ENCODE measurements around the gene PADI1.

Gene PADI1

GRCh38 chr1:17204546-17205440 lies at the start of gene PADI1:
Gene PADI1, plus strand, starts transcription at chr1:17205128. Its CDS starts 90 bp downstream, at chr1:17205218.
- DNase-seq (ENCODE audit: low spot score): no peak

GRCh38 chr1:17155257-17155920 lies 49.5 kb upstream of the PADI1 start:
- DNase-seq (ENCODE audit: low spot score): no peak

- DNase-seq (ENCODE audit: low spot score): no peak
Observed at GRCh38 chr1:17156108-17156507, 48.8 kb upstream of the PADI1 start.

GRCh38 chr1:17158961-17159360 lies 46.0 kb upstream of the PADI1 start:
- no peak for DNase-seq (ENCODE audit: low spot score)

- peak; percentile 45 for DNase-seq (ENCODE audit: low spot score)
Observed at GRCh38 chr1:17161137-17161740, 43.7 kb upstream of the PADI1 start.

- DNase-seq (ENCODE audit: low spot score): no peak
Observed at GRCh38 chr1:17161926-17162800, 42.8 kb upstream of the PADI1 start.

GRCh38 chr1:17162941-17163340 lies 42.0 kb upstream of the PADI1 start:
- DNase-seq (ENCODE audit: low spot score): no peak

GRCh38 chr1:17163371-17163770 lies 41.6 kb upstream of the PADI1 start:
- DNase-seq (ENCODE audit: low spot score): no peak

GRCh38 chr1:17163789-17164666 lies 40.9 kb upstream of the PADI1 start:
- no peak for DNase-seq (ENCODE audit: low spot score)

GRCh38 chr1:17165823-17166222 lies 39.1 kb upstream of the PADI1 start:
- DNase-seq (ENCODE audit: low spot score): no peak

- no peak for DNase-seq (ENCODE audit: low spot score)
Observed at GRCh38 chr1:17167041-17167785, 37.7 kb upstream of the PADI1 start.

- no peak for DNase-seq (ENCODE audit: low spot score)
Observed at GRCh38 chr1:17167786-17168090, 37.2 kb upstream of the PADI1 start.

- peak; percentile 33 for DNase-seq (ENCODE audit: low spot score)
Observed at GRCh38 chr1:17168091-17168876, 36.6 kb upstream of the PADI1 start.

GRCh38 chr1:17170571-17170970 lies 34.4 kb upstream of the PADI1 start:
- no peak for DNase-seq (ENCODE audit: low spot score)

- no peak for DNase-seq (ENCODE audit: low spot score)
Observed at GRCh38 chr1:17173217-17173616, 31.7 kb upstream of the PADI1 start.

GRCh38 chr1:17176306-17177061 lies 28.4 kb upstream of the PADI1 start:
- DNase-seq (ENCODE audit: low spot score): no peak

GRCh38 chr1:17177651-17178050 lies 27.3 kb upstream of the PADI1 start:
- no peak for DNase-seq (ENCODE audit: low spot score)

- no peak for DNase-seq (ENCODE audit: low spot score)
Observed at GRCh38 chr1:17181781-17182464, 23.0 kb upstream of the PADI1 start.

Data from RKO (cell line).